ENCODE measurements around the gene BICC1.

BICC1 gene

GRCh38 chr10:58511765-58512490, 744 bp upstream of the BICC1 start:
- H3K9me3 Mint-ChIP-seq = no peaks in the 10 kb centered on the region
- H3K27me3 Mint-ChIP-seq = peaks cover 28% of the 10 kb centered on the region
- no peak overlapping the region for H3K27ac Mint-ChIP-seq
- peak overlapping the region; percentile 54 for H3K4me3 Mint-ChIP-seq
- H3K36me3 Mint-ChIP-seq = no peaks in the 10 kb centered on the region
- ATAC-seq = no peak
- peaks cover 14% of the 10 kb centered on the region for H3K4me1 Mint-ChIP-seq

DNA sequence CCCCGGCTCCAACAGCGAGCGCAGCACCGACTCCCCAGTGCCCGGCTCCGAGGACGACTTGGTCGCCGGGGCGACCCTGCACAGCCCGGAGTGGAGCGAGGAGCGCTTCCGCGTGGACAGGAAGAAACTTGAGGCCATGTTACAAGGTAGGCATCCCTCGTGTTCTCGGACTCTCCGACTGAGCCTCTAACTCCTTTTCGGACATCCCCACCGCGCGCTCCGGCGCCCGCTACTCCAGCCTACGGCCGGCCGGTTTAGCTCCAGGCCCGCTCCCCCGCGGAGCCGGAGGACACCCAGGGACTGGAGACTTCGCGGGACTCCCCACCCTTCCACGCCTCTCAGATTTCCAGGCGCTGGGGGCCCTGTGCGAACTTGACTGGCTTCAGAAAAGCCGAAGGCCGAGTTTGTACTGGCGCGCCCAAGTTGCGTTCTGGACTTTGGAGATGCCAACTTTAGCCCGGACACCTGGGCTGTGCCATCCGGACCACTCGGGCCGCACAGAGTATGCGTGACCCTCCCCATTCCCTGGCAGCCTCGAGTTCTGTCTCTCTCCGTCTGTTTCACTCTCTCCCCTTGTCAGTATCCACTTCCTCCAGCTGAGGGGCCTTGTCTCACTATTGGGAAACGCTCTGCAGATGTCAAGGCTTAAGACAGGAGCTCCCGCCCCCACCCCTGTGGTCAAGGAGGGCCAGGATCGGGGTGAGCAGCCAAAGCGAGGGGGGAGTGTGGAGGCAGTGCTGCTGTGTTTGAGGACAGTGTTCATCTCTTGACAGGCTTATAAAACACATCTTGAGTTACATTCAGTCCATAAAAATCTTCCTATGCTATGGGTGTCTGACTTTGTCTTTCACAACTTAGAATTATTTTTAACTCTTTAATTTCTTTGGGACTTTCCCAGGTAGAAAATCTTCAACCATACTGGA, 777 bp downstream of the BICC1 start:
- ATAC-seq = peak; percentile 40
- H3K9me3 Mint-ChIP-seq = no peaks in the 10 kb centered on the region
- peaks cover 43% of the 10 kb centered on the region for H3K27me3 Mint-ChIP-seq
- H3K4me3 Mint-ChIP-seq = peak overlapping the region; percentile 66
- H3K27ac Mint-ChIP-seq = no peak overlapping the region
- H3K4me1 Mint-ChIP-seq = peaks cover 14% of the 10 kb centered on the region
- no peaks in the 10 kb centered on the region for H3K36me3 Mint-ChIP-seq

- no peak for ATAC-seq
- no peak overlapping the region for H3K4me3 Mint-ChIP-seq
Observed at GRCh38 chr10:58514111-58514770, 1.6 kb downstream of the BICC1 start.

GRCh38 chr10:58515291-58515941, 2.7 kb downstream of the BICC1 start:
- no peak overlapping the region for H3K4me3 Mint-ChIP-seq
- ATAC-seq = no peak
- no peaks in the 10 kb centered on the region for H3K36me3 Mint-ChIP-seq
- peaks cover 14% of the 10 kb centered on the region for H3K4me1 Mint-ChIP-seq
- no peak overlapping the region for H3K27ac Mint-ChIP-seq
- H3K27me3 Mint-ChIP-seq = peaks cover 44% of the 10 kb centered on the region
- no peaks in the 10 kb centered on the region for H3K9me3 Mint-ChIP-seq

More at GRCh38 chr10:58514111-58514770, 1.6 kb downstream of the BICC1 start:
- Mint-ChIP-seq H3K4me1 (peaks cover 14% of the 10 kb centered on the region), H3K27ac (no peak overlapping the region), H3K27me3 (peaks cover 44% of the 10 kb centered on the region), H3K9me3 (no peaks in the 10 kb centered on the region), H3K36me3 (no peaks in the 10 kb centered on the region)

DNA sequence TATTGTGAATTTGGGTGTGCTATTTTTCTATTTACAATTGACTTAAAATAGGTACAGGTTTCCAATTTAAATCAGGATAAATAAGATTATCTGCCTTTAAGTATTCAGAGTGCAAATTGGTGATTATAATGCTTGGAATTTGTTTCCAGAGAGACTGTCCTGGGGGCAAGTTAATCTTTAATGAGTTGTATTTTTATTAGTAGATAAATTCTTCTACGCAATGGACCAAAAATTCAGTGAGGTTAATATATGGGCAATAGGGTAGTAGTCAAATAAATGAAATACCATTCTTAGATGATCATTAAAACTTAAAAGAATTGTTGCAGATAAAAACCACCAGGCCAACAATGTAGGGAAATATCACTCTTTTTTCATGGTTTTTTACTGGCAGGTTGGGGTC, 3.4 kb downstream of the BICC1 start:
- Mint-ChIP-seq H3K36me3 (no peaks in the 10 kb centered on the region), H3K4me3 (no peak overlapping the region), H3K4me1 (peaks cover 14% of the 10 kb centered on the region), H3K27me3 (peaks cover 44% of the 10 kb centered on the region), H3K9me3 (no peaks in the 10 kb centered on the region), H3K27ac (no peak overlapping the region)
- no peak for ATAC-seq

GRCh38 chr10:58516671-58517070, 4.0 kb downstream of the BICC1 start:
- Mint-ChIP-seq H3K27ac (no peak overlapping the region), H3K27me3 (peaks cover 44% of the 10 kb centered on the region), H3K36me3 (no peaks in the 10 kb centered on the region), H3K4me3 (no peak overlapping the region), H3K4me1 (peaks cover 14% of the 10 kb centered on the region), H3K9me3 (no peaks in the 10 kb centered on the region)
- no peak for ATAC-seq

DNA sequence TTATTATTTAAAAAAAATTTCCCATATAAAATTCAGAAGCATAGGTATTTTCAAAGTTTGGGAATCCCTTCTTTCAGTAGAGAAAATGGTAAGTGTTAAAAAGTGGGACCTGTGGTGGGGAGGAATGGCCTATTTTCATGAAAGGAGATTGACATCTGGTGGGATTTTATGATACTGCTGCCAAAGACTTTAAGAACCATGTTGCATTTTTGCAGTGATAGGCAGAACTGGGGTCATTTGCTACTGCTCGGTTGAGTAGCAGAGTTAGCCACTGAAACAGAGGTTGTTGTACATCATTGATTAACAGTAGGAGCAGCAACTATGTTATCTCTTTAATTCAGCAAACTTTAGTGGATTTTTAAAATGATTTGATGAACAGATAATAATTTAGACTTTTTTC, 4.4 kb downstream of the BICC1 start:
- Mint-ChIP-seq H3K27me3 (peaks cover 42% of the 10 kb centered on the region), H3K4me3 (no peak overlapping the region), H3K36me3 (no peaks in the 10 kb centered on the region), H3K27ac (no peak overlapping the region), H3K4me1 (peaks cover 13% of the 10 kb centered on the region), H3K9me3 (no peaks in the 10 kb centered on the region)
- ATAC-seq = no peak

DNA sequence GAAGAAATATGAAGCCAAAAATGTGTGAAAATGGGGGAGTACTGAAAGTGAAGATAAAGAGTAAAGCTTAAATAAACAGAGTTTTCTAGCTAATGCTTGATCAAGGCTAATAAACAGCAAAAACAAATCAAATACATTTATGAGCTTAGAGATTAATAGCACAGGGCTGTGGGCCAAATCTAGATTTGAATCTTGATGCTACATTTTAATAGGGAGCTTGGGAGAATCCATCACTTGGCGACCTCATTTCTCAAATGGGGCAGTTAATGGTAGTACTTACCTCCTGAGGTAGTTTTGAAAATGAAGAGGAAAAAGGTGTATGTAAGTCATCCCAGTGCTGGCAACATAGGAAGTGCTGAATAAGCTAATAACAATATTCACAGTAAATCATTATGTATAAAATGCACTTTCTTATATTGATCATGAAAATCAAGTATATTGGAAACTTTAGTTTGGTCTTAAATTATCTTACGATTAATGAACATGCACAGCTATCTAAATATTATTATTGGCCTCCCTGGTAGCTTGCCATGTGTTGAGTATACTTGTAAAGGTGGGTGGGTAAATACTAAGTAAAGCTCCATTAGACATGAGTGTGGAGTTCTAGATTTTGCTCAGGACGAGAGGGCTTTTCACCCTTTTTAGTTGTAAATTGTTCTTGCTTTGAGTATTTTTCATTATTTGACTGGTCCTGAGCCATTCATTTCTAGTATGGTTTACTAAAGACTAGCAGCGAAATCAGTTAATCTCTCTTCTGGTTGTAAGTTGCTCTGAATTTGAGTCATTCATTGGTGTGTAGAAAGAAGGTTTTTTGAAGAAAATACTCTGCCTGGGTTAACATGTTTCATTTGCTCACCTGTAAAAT, 5.1 kb downstream of the BICC1 start:
- Mint-ChIP-seq H3K4me3 (no peak overlapping the region), H3K4me1 (peaks cover 7% of the 10 kb centered on the region), H3K36me3 (no peaks in the 10 kb centered on the region), H3K27me3 (peaks cover 35% of the 10 kb centered on the region), H3K27ac (no peak overlapping the region), H3K9me3 (no peaks in the 10 kb centered on the region)
- ATAC-seq = no peak

GRCh38 chr10:58518775-58519174, 6.1 kb downstream of the BICC1 start:
- Mint-ChIP-seq H3K27ac (no peak overlapping the region), H3K27me3 (peaks cover 29% of the 10 kb centered on the region), H3K9me3 (no peaks in the 10 kb centered on the region), H3K36me3 (no peaks in the 10 kb centered on the region), H3K4me1 (peaks cover 2% of the 10 kb centered on the region), H3K4me3 (no peak overlapping the region)
- no peak for ATAC-seq

- Mint-ChIP-seq H3K27me3 (peaks cover 11% of the 10 kb centered on the region), H3K4me3 (no peak overlapping the region), H3K27ac (no peak overlapping the region), H3K36me3 (no peaks in the 10 kb centered on the region), H3K4me1 (no peaks in the 10 kb centered on the region), H3K9me3 (peaks cover 8% of the 10 kb centered on the region)
- ATAC-seq = no peak
Observed at GRCh38 chr10:58529077-58529728, 16.5 kb downstream of the BICC1 start.

DNA sequence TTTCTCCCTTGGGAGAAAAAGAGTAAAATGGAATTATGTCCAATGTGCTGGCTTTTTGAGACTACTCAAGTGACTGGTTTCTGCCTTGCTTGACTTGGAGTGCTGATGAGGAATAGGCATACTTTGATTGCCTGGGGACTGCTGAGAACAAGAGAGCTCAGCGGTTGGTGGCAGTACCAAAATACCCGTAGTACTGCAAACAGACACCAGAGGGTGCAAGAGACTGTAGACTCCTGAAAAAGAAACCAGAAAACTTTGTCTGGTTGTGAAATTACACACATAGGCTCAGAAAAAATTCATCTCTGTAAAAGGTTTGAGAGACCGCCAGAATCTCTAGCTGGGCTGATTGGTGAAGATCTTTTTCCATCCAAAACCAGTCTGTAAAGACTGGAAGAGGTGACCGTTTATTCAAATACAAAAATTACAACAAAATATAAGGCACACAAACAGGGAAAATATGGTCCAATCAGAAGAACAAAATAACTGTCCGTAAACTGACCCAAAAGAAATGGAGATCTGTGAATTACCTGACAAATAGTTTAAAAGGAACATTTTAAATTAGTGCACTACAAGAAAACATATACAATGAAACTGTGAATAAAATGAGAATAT, 18.5 kb downstream of the BICC1 start:
- ATAC-seq = peak; percentile 58
- no peak overlapping the region for H3K4me3 Mint-ChIP-seq
- H3K4me1 Mint-ChIP-seq = no peaks in the 10 kb centered on the region
- peaks cover 17% of the 10 kb centered on the region for H3K9me3 Mint-ChIP-seq
- no peaks in the 10 kb centered on the region for H3K36me3 Mint-ChIP-seq
- no peak overlapping the region for H3K27ac Mint-ChIP-seq
- peaks cover 11% of the 10 kb centered on the region for H3K27me3 Mint-ChIP-seq

DNA sequence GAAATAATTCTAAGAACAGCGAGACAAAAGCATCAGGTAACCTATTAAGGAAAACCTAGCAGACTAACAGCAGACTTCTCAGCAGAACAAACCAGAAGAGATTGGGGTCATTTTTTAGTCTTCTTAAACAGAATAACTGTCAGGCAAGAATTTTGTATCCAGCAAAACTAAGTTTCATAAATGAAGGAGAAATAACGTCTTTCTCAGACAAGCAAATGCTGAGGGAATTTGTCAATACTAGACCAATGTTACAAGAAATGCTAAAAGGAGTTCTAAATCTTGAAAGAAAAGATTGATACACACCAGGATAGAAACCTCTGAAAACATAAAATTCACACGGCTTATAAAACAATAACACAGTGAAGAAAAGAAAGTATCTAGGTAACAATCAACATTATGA, 22.6 kb downstream of the BICC1 start:
- H3K27ac Mint-ChIP-seq = no peak overlapping the region
- no peaks in the 10 kb centered on the region for H3K4me1 Mint-ChIP-seq
- no peak for ATAC-seq
- peaks cover 11% of the 10 kb centered on the region for H3K27me3 Mint-ChIP-seq
- no peak overlapping the region for H3K4me3 Mint-ChIP-seq
- H3K36me3 Mint-ChIP-seq = no peaks in the 10 kb centered on the region
- H3K9me3 Mint-ChIP-seq = peaks cover 18% of the 10 kb centered on the region

DNA sequence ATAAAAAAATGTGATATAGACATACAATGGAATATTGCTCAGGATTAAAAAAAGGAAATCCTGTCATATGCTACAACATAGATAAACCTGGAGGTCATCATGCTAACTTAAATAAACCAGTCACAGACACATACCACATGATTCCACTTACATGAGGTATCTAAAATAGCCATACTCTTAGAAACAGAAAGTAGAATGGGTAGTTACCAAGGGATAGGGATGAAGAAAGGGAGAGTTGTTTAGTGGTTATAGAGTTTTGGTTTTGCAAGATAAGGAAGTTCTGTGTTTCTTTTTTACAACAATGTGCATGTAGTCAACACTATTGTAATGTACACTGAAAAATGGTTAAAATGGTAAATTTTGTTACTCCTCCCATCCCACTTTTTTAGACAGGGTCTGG, 30.5 kb downstream of the BICC1 start:
- H3K4me3 Mint-ChIP-seq = no peak overlapping the region
- no peak overlapping the region for H3K27ac Mint-ChIP-seq
- no peaks in the 10 kb centered on the region for H3K36me3 Mint-ChIP-seq
- peaks cover 3% of the 10 kb centered on the region for H3K9me3 Mint-ChIP-seq
- no peaks in the 10 kb centered on the region for H3K4me1 Mint-ChIP-seq
- ATAC-seq = no peak
- H3K27me3 Mint-ChIP-seq = no peaks in the 10 kb centered on the region
